GM12878 (cell line): ENCODE measurements around the gene AANAT. TPM values are rescaled to one million over a fixed set of nuclear protein-coding genes. Genes with fewer than 3 reads are reported as not detected.

Experiments used
- ATAC-seq: fragments of 200-7000 bp; cut with Tn5 transposase; 3 replicates; pipeline ENCODE4 v1.9.1; 2020; ENCODE audit warnings: mild to moderate bottlenecking, moderate library complexity
- BruUV-seq: library from RNA; stranded (reverse); fragments of 400-500 nt; replicated peaks from 2 replicates; lab custom pipeline; 2021; lab: Mats Ljungman, UMichigan
- CTCF ChIA-PET: fragments of 300-600 bp; sonication (Branson Sonifier 250); formaldehyde crosslinking; extraction: SDS; loops from one replicate; lab custom pipeline; 2021; ENCODE audit warnings: inconsistent platforms; lab: Yijun Ruan, JAX
- POLR2A ChIA-PET: fragments of 350-600 bp; formaldehyde crosslinking; extraction: SDS; loops from one replicate; lab custom pipeline; 2021; ENCODE audit warnings: inconsistent platforms; lab: Charles Lee
- RAD21 ChIA-PET: fragments of 300-600 bp; sonication (Branson Sonifier 250); formaldehyde crosslinking; loops from one replicate; lab custom pipeline; 2023; ENCODE audit warnings: antibody characterized with exemption; ENCODE audit not compliant: unreplicated experiment; lab: Charles Lee
- SMC1A ChIA-PET: fragments of 300-600 bp; sonication (Branson Sonifier 250); formaldehyde crosslinking; loops from one replicate; lab custom pipeline; 2023; ENCODE audit not compliant: unreplicated experiment, uncharacterized antibody; lab: Charles Lee
- DNase-seq: peaks from one replicate; pipeline ENCODE4 v3.0.0-alpha.2; 2011; ENCODE audit warnings: low read depth, low spot score
- FAIRE-seq: peaks from 3 replicates; lab custom pipeline; 2011; peaks lifted over from hg19 to GRCh38; lab: Jason Lieb, UNC
- H2AFZ ChIP-seq: 2 replicates; pipeline ENCODE4 v1.6.0; 2011; ENCODE audit warnings: low read depth, low read length, control low read depth; ENCODE audit not compliant: control insufficient read depth
- H3K27ac ChIP-seq: 2 replicates; pipeline ENCODE4 v1.5.1; 2011; ENCODE audit warnings: control low read depth; ENCODE audit not compliant: control insufficient read depth, insufficient read depth
- H3K27me3 ChIP-seq, 2 experiments: replicated peaks in 1 of 2; 2 replicates each; pipeline versions ENCODE4 v1.6.0 to v1.6.1; 2011; ENCODE audit warnings: low read length in 1 of 2; ENCODE audit not compliant: control insufficient read depth in 2 of 2, insufficient read depth in 2 of 2
- H3K36me3 ChIP-seq, 2 experiments: 2 replicates each; pipeline ENCODE4 v1.5.1; 2011; ENCODE audit warnings: low read length in 1 of 2; ENCODE audit not compliant: control insufficient read depth in 2 of 2, insufficient read depth in 2 of 2
- H3K4me1 ChIP-seq: 2 replicates; pipeline ENCODE4 v1.6.1; 2011; ENCODE audit warnings: mild to moderate bottlenecking, low read length, moderate library complexity, mixed read lengths; ENCODE audit not compliant: control insufficient read depth, insufficient read depth
- H3K4me2 ChIP-seq: 2 replicates; pipeline ENCODE4 v1.6.0; 2011; ENCODE audit warnings: control low read depth; ENCODE audit not compliant: control insufficient read depth, insufficient read depth
- H3K4me3 ChIP-seq: fragments of 200-600 bp; sonication (generic); 2 replicates; pipeline ENCODE4 v1.5.1; 2016
- H3K79me2 ChIP-seq: 2 replicates; pipeline ENCODE4 v1.6.0; 2011; ENCODE audit warnings: low read length; ENCODE audit not compliant: control insufficient read depth, insufficient read depth
- H3K9ac ChIP-seq: 2 replicates; pipeline ENCODE4 v1.8.0; 2011; ENCODE audit warnings: low read length, control low read depth, mixed read lengths; ENCODE audit not compliant: control insufficient read depth, insufficient read depth
- H3K9me3 ChIP-seq: replicated peaks from 3 replicates; pipeline ENCODE4 v1.5.1; 2011; ENCODE audit warnings: mild to moderate bottlenecking, low read length; ENCODE audit not compliant: control insufficient read depth, insufficient read depth
- H4K20me1 ChIP-seq: 2 replicates; pipeline ENCODE4 v1.6.0; 2011; ENCODE audit not compliant: control insufficient read depth, insufficient read depth
- ATF7 ChIP-seq: fragments of 450-650 bp; IDR thresholded peaks from 2 replicates; pipeline ENCODE4 v1.6.1; 2016; ENCODE audit warnings: low read depth, mild to moderate bottlenecking
- CTCF ChIP-seq, 3 experiments: IDR thresholded peaks in 2 of 3; conservative IDR thresholded peaks in 1 of 3; 2 replicates each; pipeline ENCODE4 v1.5.1; 2011; ENCODE audit warnings: low read depth in 3 of 3, low read length in 3 of 3, mild to moderate bottlenecking in 3 of 3, control low read depth in 2 of 3, moderate library complexity in 2 of 3, inconsistent platforms in 1 of 3, mixed read lengths in 1 of 3; ENCODE audit not compliant: control insufficient read depth in 2 of 3, insufficient read depth in 1 of 3; ENCODE audit errors: extremely low read depth in 1 of 3
- EED ChIP-seq: sonication (generic); IDR thresholded peaks from 2 replicates; pipeline ENCODE4 v1.6.1; 2016; ENCODE audit warnings: antibody characterized with exemption, low read depth
- POLR2A ChIP-seq: IDR thresholded peaks from 2 replicates; pipeline ENCODE4 v1.6.1; 2011; ENCODE audit warnings: low read depth, mild to moderate bottlenecking, low read length
- POLR2AphosphoS2 ChIP-seq: IDR thresholded peaks from 2 replicates; pipeline ENCODE4 v1.6.1; 2011; ENCODE audit warnings: low read depth, mild to moderate bottlenecking, low read length, improper control_type of control experiment, moderate library complexity
- TCF7 ChIP-seq: IDR thresholded peaks from 2 replicates; pipeline ENCODE4 v1.6.1; 2014; ENCODE audit warnings: antibody characterized with exemption, borderline replicate concordance
- WGBS: methylation state at CpG from one replicate; pipeline ENCODE4 v1.1.6; 2016; ENCODE audit warnings: low lambda C conversion rate; ENCODE audit not compliant: insufficient replicate concordance, insufficient coverage; ENCODE audit errors: missing lambda C conversion rate; 5-methylcytosine and 5-hydroxymethylcytosine counted together
- in situ Hi-C: fragments of 300-500 bp; cut with MboI; formaldehyde crosslinking; loops from 9 replicates; pipeline ENCODE4 v1.14.3; 2018; ENCODE audit warnings: mixed read lengths
- intact Hi-C: fragments of 100-400 bp; cut with micrococcal nuclease; formaldehyde crosslinking; loops from one replicate; pipeline ENCODE4 v1.14.2; 2022; ENCODE audit not compliant: unreplicated experiment
- polyA plus RNA-seq, 11 experiments: library from polyadenylated mRNA; depleted of rRNA in 4 of 11; unstranded in 6 of 11; stranded (reverse) in 5 of 11; fragments of >200 nt; fragmentation: Nextera tagmentation in 4 of 11; fragmentation: Illumina TruSeq in 1 of 11; extraction: Ambion mirVana in 4 of 11; extraction: Trizol in 1 of 11; gene quantifications; 1 replicate in 1 of 11; 2 replicates in 10 of 11; pipeline versions ENCODE4 v1.2.1 to v1.2.3, GENCODE V29; 2011 to 2016; ENCODE audit warnings: inconsistent platforms in 2 of 11, missing spikeins in 2 of 11, low read depth in 1 of 11
- total RNA-seq, 4 experiments: library from RNA; depleted of rRNA in 3 of 4; stranded (reverse); fragments of >200 nt in 3 of 4; fragmentation: Illumina TruSeq in 1 of 4; extraction: Trizol in 1 of 4; gene quantifications; 2 replicates each; pipeline versions ENCODE4 v1.2.1 to v1.2.3, GENCODE V29; 2013 to 2021

Gene AANAT
- total and polyA plus RNA-seq, 10 of the 15 experiments (the other 5 are each of a cell fraction or from before 2014, with no cell fraction given): 0.23 TPM; not detected in 9

- Histone ChIP-seq H3K4me2 (no peak overlapping the region), H3K4me3 (no peak overlapping the region), H3K4me1 (peaks cover 6% of the 10 kb centered on the region), H4K20me1 (no peaks in the 10 kb centered on the region), H3K9ac (no peak overlapping the region), H3K79me2 (no peaks in the 10 kb centered on the region), H3K9me3 (no peaks in the 10 kb centered on the region), H3K27ac (no peak overlapping the region), H3K27me3 (no peaks in the 10 kb centered on the region), H3K36me3 (peaks cover 3 to 8% of the 10 kb centered on the region in 2 experiments; a peak in 3 of 4 replicates), H2AFZ (no peak overlapping the region)
- ChIA-PET SMC1A (interaction anchor here (1.1 to 4.6 kb wide), 2 partner anchors 23 to 37 kb away, joined by 3 to 19 read pairs; no protein-coding TSS in a partner anchor), CTCF (no interaction called here), RAD21 (interaction anchor here (1.0 kb wide), 1 partner anchor 37 kb away, joined by 4 read pairs; no protein-coding TSS in a partner anchor), POLR2A (no interaction called here)
- in situ Hi-C loops: loop anchor here (5.0 kb wide), 1 partner anchor 37 kb away; no protein-coding TSS in a partner anchor
- 70% methylated on average over 12 of the region's 13 CpGs for WGBS
- DNase-seq (no peak), FAIRE-seq (no peak), ATAC-seq (no peak)
- BruUV-seq: no TSS peak
- intact Hi-C loops: no loop called here
- TF ChIP-seq EED (no peak), POLR2A (peak; percentile 35; the same call in 1 of the 2 replicates), POLR2AphosphoS2 (0 out of 2 replicates have a peak, but pooled peaks have one; percentile 14)
- TF ChIP-seq, all 136 proteins: peak for 2
Measured at GRCh38 chr17:76469991-76470739, 2.8 kb downstream of the AANAT start.

GRCh38 chr17:76471498-76472257, 4.3 kb downstream of the AANAT start:
- Histone ChIP-seq H3K79me2 (no peaks in the 10 kb centered on the region), H3K4me3 (no peak overlapping the region), H3K4me1 (no peaks in the 10 kb centered on the region), H3K9me3 (no peaks in the 10 kb centered on the region), H3K4me2 (no peak overlapping the region), H2AFZ (no peak overlapping the region), H4K20me1 (no peaks in the 10 kb centered on the region), H3K36me3 (peaks cover 3 to 13% of the 10 kb centered on the region in 2 experiments; a peak in 3 of 4 replicates), H3K27me3 (no peaks in the 10 kb centered on the region), H3K27ac (no peak overlapping the region), H3K9ac (no peak overlapping the region)
- ATAC-seq (no peak), FAIRE-seq (no peak), DNase-seq (no peak)
- intact Hi-C loops (no loop called here), in situ Hi-C loops (no loop called here)
- WGBS: 92% methylated on average over 35 of the region's 35 CpGs
- POLR2A ChIA-PET: no interaction called here
- no TSS peak for BruUV-seq
- CTCF ChIA-PET: interaction anchor here (1.2 kb wide), 1 partner anchor 21 kb away, joined by 4 read pairs; no protein-coding TSS in a partner anchor
- RAD21 ChIA-PET: no interaction called here
- TF ChIP-seq CTCF (IDR thresholded peaks at IDR 0.05 in 2 of 3, conservative IDR thresholded peaks at IDR 0.05 in 1 of 3; ENCODE audit: control insufficient read depth in 2 of 3, extremely low read depth in 1 of 3, insufficient read depth in 1 of 3, low read depth in 3 of 3, low read length in 3 of 3): no peak
- TF ChIP-seq TCF7: no peak
- no peak for TF ChIP-seq ATF7
- SMC1A ChIA-PET: no interaction called here
